SK-N-SH (cell line): Measurements from ENCODE around the gene PLK1. TPM values are rescaled to one million over a fixed set of nuclear protein-coding genes. Genes with fewer than 3 reads are reported as not detected.

ENCODE experiments used
- CTCF ChIA-PET: fragments of 300-600, 350-600 bp; formaldehyde crosslinking; extraction: SDS; loops from one replicate; lab custom pipeline; 2021; lab: Yijun Ruan, JAX
- POLR2A ChIA-PET: fragments of 350-600 bp; sonication (Branson Sonifier 250); formaldehyde crosslinking; extraction: SDS; loops from one replicate; lab custom pipeline; 2020; ENCODE audit warnings: antibody characterized with exemption, inconsistent platforms; lab: Yijun Ruan, JAX
- DNase-seq: peaks from one replicate; pipeline ENCODE4 v3.0.0; 2012
- H2AFZ ChIP-seq: fragments of 200-600 bp; sonication (generic); 2 replicates; pipeline ENCODE4 v1.8.1; 2016; ENCODE audit warnings: antibody characterized with exemption, mild to moderate bottlenecking, low read depth
- H3F3A ChIP-seq: fragments of 200-600 bp; sonication (generic); replicated peaks from 2 replicates; pipeline ENCODE3; 2016; ENCODE audit warnings: antibody characterized with exemption, mild to moderate bottlenecking; ENCODE audit not compliant: insufficient read depth
- H3K27ac ChIP-seq, 2 experiments: fragments of 200-500 bp in 1 of 2; fragments of 200-600 bp in 1 of 2; sonication (Bioruptor generic) in 1 of 2; sonication (generic), shearing (Covaris generic) in 1 of 2; 2 replicates each; pipeline versions ENCODE4 v1.5.1 to v1.6.1; 2014 to 2016; ENCODE audit warnings: low read depth in 2 of 2, inconsistent platforms in 1 of 2, low read length in 1 of 2, mild to moderate bottlenecking in 1 of 2, mixed read lengths in 1 of 2
- H3K27me3 ChIP-seq: fragments of 200-600 bp; sonication (generic), shearing (Covaris generic); 2 replicates; pipeline ENCODE4 v1.6.1; 2016; ENCODE audit warnings: mixed run types; ENCODE audit not compliant: insufficient read depth
- H3K36me3 ChIP-seq, 2 experiments: fragments of 200-500 bp in 1 of 2; fragments of 200-600 bp in 1 of 2; sonication (Bioruptor generic) in 1 of 2; sonication (generic) in 1 of 2; replicated peaks in 1 of 2; 2 replicates each; pipeline versions ENCODE3 to v1.5.1; 2014 to 2016; ENCODE audit warnings: low read length in 1 of 2, mild to moderate bottlenecking in 1 of 2; ENCODE audit not compliant: insufficient read depth in 2 of 2, control insufficient read depth in 1 of 2
- H3K4me1 ChIP-seq, 2 experiments: fragments of 200-500 bp in 1 of 2; fragments of 200-600 bp in 1 of 2; sonication (Bioruptor generic) in 1 of 2; sonication (generic), shearing (Covaris generic) in 1 of 2; 2 replicates each; pipeline versions ENCODE4 v1.5.1 to v1.6.1; 2014 to 2016; ENCODE audit warnings: low read depth in 1 of 2, low read length in 1 of 2, mixed run types in 1 of 2; ENCODE audit not compliant: insufficient read depth in 2 of 2, control insufficient read depth in 1 of 2
- H3K4me2 ChIP-seq: fragments of 200-600 bp; sonication (generic), shearing (Covaris generic); 2 replicates; pipeline ENCODE4 v1.6.1; 2017; ENCODE audit warnings: mixed run types
- H3K4me3 ChIP-seq, 2 experiments: fragments of 200-500 bp in 1 of 2; fragments of 200-600 bp in 1 of 2; sonication (Bioruptor generic) in 1 of 2; sonication (generic), shearing (Covaris generic) in 1 of 2; 2 replicates each; pipeline versions ENCODE4 v1.5.1 to v1.8.1; 2014 to 2016; ENCODE audit warnings: low read depth in 2 of 2, inconsistent platforms in 1 of 2, low read length in 1 of 2, mild to moderate bottlenecking in 1 of 2, mixed read lengths in 1 of 2, moderate library complexity in 1 of 2
- H3K79me2 ChIP-seq: fragments of 200-600 bp; sonication (generic); 2 replicates; pipeline ENCODE4 v1.8.1; 2017; ENCODE audit warnings: mild to moderate bottlenecking; ENCODE audit not compliant: insufficient read depth
- H3K9ac ChIP-seq: fragments of 200-600 bp; sonication (generic); 2 replicates; pipeline ENCODE4 v1.6.1; 2017; ENCODE audit warnings: mixed run types
- H3K9me2 ChIP-seq: fragments of 200-600 bp; sonication (generic); 2 replicates; pipeline ENCODE4 v1.6.1; 2017; ENCODE audit warnings: mixed run types
- H3K9me3 ChIP-seq: fragments of 200-600 bp; sonication (generic); 2 replicates; pipeline ENCODE4 v1.6.1; 2017; ENCODE audit warnings: mixed run types, mild to moderate bottlenecking, moderate library complexity
- H4K20me1 ChIP-seq: fragments of 200-600 bp; sonication (generic); 2 replicates; pipeline ENCODE4 v1.6.1; 2017; ENCODE audit warnings: mild to moderate bottlenecking, mixed run types; ENCODE audit not compliant: insufficient read depth
- EP300 ChIP-seq, 2 experiments: IDR thresholded peaks; 2 replicates each; pipeline versions ENCODE4 v1.4.0 to v1.6.1; 2012; ENCODE audit warnings: borderline replicate concordance in 1 of 2, low read depth in 1 of 2, low read length in 1 of 2
- EZH2phosphoT487 ChIP-seq: fragments of 200-600 bp; sonication (generic); IDR thresholded peaks from 2 replicates; pipeline ENCODE4 v1.6.1; 2017; ENCODE audit warnings: low read depth, mixed run types, mild to moderate bottlenecking, antibody characterized with exemption, moderate library complexity, borderline replicate concordance
- FOSL2 ChIP-seq: IDR thresholded peaks from 2 replicates; pipeline ENCODE4 v1.4.0; 2012; ENCODE audit warnings: low read depth, mild to moderate bottlenecking, moderate library complexity, borderline replicate concordance
- GABPA ChIP-seq: IDR thresholded peaks from 2 replicates; pipeline ENCODE4 v1.4.0; 2012; ENCODE audit warnings: low read depth, mild to moderate bottlenecking
- GATA2 ChIP-seq: sonication (generic); formaldehyde crosslinking; IDR thresholded peaks from 2 replicates; pipeline ENCODE4 v1.5.0; 2020; ENCODE audit warnings: mild to moderate bottlenecking, missing genetic modification reagents
- IRF3 ChIP-seq: fragments of 150-350 bp; IDR thresholded peaks from 2 replicates; pipeline ENCODE4 v1.6.1; 2016; ENCODE audit warnings: mild to moderate bottlenecking, low read depth, low read length
- MAX ChIP-seq: IDR thresholded peaks from 2 replicates; pipeline ENCODE4 v1.4.0; 2012; ENCODE audit warnings: low read depth
- MEF2A ChIP-seq: IDR thresholded peaks from 2 replicates; pipeline ENCODE4 v1.4.0; 2012; ENCODE audit warnings: low read depth, borderline replicate concordance
- MXI1 ChIP-seq: IDR thresholded peaks from 2 replicates; pipeline ENCODE4 v1.6.1; 2012; ENCODE audit warnings: mild to moderate bottlenecking, low read depth, low read length, improper control_type of control experiment
- NFIC ChIP-seq: IDR thresholded peaks from 2 replicates; pipeline ENCODE4 v1.4.0; 2012; ENCODE audit warnings: borderline replicate concordance
- NRF1 ChIP-seq: IDR thresholded peaks from 2 replicates; pipeline ENCODE4 v1.6.1; 2012; ENCODE audit warnings: low read depth, mild to moderate bottlenecking, low read length
- PBX3 ChIP-seq: IDR thresholded peaks from 2 replicates; pipeline ENCODE4; 2012
- POLR2AphosphoS5 ChIP-seq: IDR thresholded peaks from 2 replicates; pipeline ENCODE4 v1.6.1; 2012; ENCODE audit warnings: low read depth, low read length
- RAD21 ChIP-seq: IDR thresholded peaks from 2 replicates; pipeline ENCODE4 v1.6.1; 2012; ENCODE audit warnings: mild to moderate bottlenecking, low read length
- RFX5 ChIP-seq: IDR thresholded peaks from 2 replicates; pipeline ENCODE4 v1.6.1; 2012; ENCODE audit warnings: mild to moderate bottlenecking, improper control_type of control experiment, low read length
- RXRA ChIP-seq: IDR thresholded peaks from 2 replicates; pipeline ENCODE4 v1.4.0; 2012; ENCODE audit warnings: low read depth, mild to moderate bottlenecking, borderline replicate concordance
- SIN3A ChIP-seq: IDR thresholded peaks from 2 replicates; pipeline ENCODE4 v1.6.1; 2012; ENCODE audit warnings: low read depth, mild to moderate bottlenecking, low read length, moderate library complexity, borderline replicate concordance
- SMC3 ChIP-seq: IDR thresholded peaks from 2 replicates; pipeline ENCODE4 v1.6.1; 2012; ENCODE audit warnings: low read depth, low read length, improper control_type of control experiment
- TCF12 ChIP-seq: IDR thresholded peaks from 2 replicates; pipeline ENCODE4 v1.4.0; 2012
- USF2 ChIP-seq: fragments of 150-350 bp; IDR thresholded peaks from 2 replicates; pipeline ENCODE4 v1.6.1; 2017; ENCODE audit warnings: antibody characterized with exemption, low read length, low read depth, borderline replicate concordance
- YY1 ChIP-seq: IDR thresholded peaks from 2 replicates; pipeline ENCODE4 v1.4.0; 2012; ENCODE audit warnings: low read depth, mild to moderate bottlenecking
- WGBS: methylation state at CpG from one replicate; pipeline ENCODE4 v1.1.6; 2017; ENCODE audit warnings: low lambda C conversion rate; 5-methylcytosine and 5-hydroxymethylcytosine counted together
- polyA plus RNA-seq, 3 experiments: library from polyadenylated mRNA; depleted of rRNA; stranded (reverse); fragments of >200 nt; gene quantifications; 2 replicates each; pipeline ENCODE4 v1.2.3, GENCODE V29; 2012
- TF ChIP-seq, protein P1 (sequence below): IDR thresholded peaks from 2 replicates; pipeline ENCODE4 v1.4.0; 2012; ENCODE audit warnings: low read depth, borderline replicate concordance

PLK1 gene
- polyA plus RNA-seq, 1 of the 3 experiments (the other 2 are of a cell fraction) = 68.7 TPM

DNA sequence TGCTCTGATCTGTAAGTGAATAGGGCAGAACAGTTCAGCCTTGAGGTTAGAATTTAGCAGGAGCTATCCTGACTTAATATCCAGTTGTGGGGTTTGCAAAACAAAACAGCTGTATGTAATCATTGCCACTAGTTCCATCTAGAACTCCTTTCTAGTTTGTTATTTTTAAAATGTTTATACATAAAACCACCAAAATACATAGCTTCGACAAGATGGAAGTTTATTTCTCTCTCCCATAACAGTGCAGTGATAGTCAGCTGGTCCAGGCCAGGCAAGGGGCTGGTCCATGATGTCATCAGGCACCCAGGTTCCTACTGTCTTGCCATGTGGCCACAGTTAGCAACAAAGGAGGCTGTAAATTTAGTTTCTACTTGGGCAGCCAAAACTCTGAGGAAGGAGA, 10.5 kb upstream of the PLK1 start:
- Histone ChIP-seq H3K27me3 (no peaks in the 10 kb centered on the region), H3K27ac (no peak overlapping the region), H3K9me2 (no peaks in the 10 kb centered on the region), H4K20me1 (peaks cover 3% of the 10 kb centered on the region), H3K4me2 (no peak overlapping the region), H3K79me2 (peaks cover 3% of the 10 kb centered on the region; the same call in 1 of the 2 replicates), H3F3A (peaks cover 16% of the 10 kb centered on the region), H3K4me1 (peaks cover 0 to 12% of the 10 kb centered on the region in 2 experiments; a peak in 1 of 4 replicates), H2AFZ (no peak overlapping the region), H3K4me3 (no peak overlapping the region), H3K9me3 (no peaks in the 10 kb centered on the region), H3K9ac (no peak overlapping the region), H3K36me3 (peaks cover 57 to 85% of the 10 kb centered on the region in 2 experiments)
- CTCF ChIA-PET = interaction anchor here (1.5 to 3.1 kb wide), 2 partner anchors 10 to 72 kb away, joined by 5 to 19 read pairs; partner anchors contain the start of genes NDUFAB1 and PLK1
- WGBS = 89% methylated on average over 1 of the region's 1 CpG
- POLR2A ChIA-PET = no interaction called here
- no peak for DNase-seq
- TF ChIP-seq MXI1 (no peak), EP300 (IDR thresholded peaks at IDR 0.05; ENCODE audit: borderline replicate concordance in 1 of 2, low read depth in 1 of 2, low read length in 1 of 2) (no peak), POLR2AphosphoS5 (no peak), NFIC (no peak), NRF1 (no peak), MEF2A (no peak)

DNA sequence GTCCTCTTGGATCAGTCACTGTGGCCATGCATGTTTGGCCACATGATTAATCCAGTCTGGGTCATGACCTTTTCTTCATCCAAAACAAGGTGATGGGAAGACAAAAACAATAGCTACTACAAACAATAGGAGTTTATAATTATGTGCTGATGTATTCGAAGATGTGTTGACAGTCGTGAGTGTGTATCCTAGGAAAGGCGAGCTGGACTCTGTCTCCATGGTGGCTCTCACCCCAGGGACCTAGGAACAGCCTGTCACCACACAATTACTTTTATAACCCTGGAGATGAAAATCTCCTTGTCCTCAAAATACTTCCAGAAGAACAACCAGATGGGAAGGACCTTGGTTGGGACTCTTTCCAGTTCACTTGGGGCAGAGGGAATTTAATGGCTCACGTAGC, 9.8 kb upstream of the PLK1 start:
- peaks cover 3% of the 10 kb centered on the region for H4K20me1 ChIP-seq
- no peaks in the 10 kb centered on the region for H3K27me3 ChIP-seq
- WGBS = 88% methylated on average over 4 of the region's 4 CpGs
- peaks cover 0 to 12% of the 10 kb centered on the region in 2 experiments; a peak in 1 of 4 replicates for H3K4me1 ChIP-seq
- H3K9me2 ChIP-seq = no peaks in the 10 kb centered on the region
- H3K27ac ChIP-seq = no peak overlapping the region
- peaks cover 16% of the 10 kb centered on the region for H3F3A ChIP-seq
- no peak for DNase-seq
- no peak overlapping the region for H2AFZ ChIP-seq
- peaks cover 54 to 83% of the 10 kb centered on the region in 2 experiments for H3K36me3 ChIP-seq
- H3K9me3 ChIP-seq = no peaks in the 10 kb centered on the region
- ChIA-PET POLR2A (no interaction called here), CTCF (interaction anchor here (1.5 to 3.1 kb wide), 2 partner anchors 10 to 72 kb away, joined by 5 to 19 read pairs; partner anchors contain the start of genes NDUFAB1 and PLK1)
- H3K79me2 ChIP-seq = peaks cover 3% of the 10 kb centered on the region; the same call in 1 of the 2 replicates
- H3K9ac ChIP-seq = no peak overlapping the region
- H3K4me2 ChIP-seq = no peak overlapping the region
- no peak overlapping the region for H3K4me3 ChIP-seq
- TF ChIP-seq IRF3 (no peak), SMC3 (no peak), RAD21 (no peak), NRF1 (no peak), MAX (no peak), MXI1 (no peak), TCF12 (no peak), FOSL2 (no peak), RFX5 (no peak), EZH2phosphoT487 (no peak), GABPA (no peak), USF2 (no peak), YY1 (no peak), GATA2 (CRISPR knock-in tag) (no peak), RXRA (no peak), MEF2A (no peak), PBX3 (no peak), SIN3A (no peak)
- TF ChIP-seq, protein P1, sequence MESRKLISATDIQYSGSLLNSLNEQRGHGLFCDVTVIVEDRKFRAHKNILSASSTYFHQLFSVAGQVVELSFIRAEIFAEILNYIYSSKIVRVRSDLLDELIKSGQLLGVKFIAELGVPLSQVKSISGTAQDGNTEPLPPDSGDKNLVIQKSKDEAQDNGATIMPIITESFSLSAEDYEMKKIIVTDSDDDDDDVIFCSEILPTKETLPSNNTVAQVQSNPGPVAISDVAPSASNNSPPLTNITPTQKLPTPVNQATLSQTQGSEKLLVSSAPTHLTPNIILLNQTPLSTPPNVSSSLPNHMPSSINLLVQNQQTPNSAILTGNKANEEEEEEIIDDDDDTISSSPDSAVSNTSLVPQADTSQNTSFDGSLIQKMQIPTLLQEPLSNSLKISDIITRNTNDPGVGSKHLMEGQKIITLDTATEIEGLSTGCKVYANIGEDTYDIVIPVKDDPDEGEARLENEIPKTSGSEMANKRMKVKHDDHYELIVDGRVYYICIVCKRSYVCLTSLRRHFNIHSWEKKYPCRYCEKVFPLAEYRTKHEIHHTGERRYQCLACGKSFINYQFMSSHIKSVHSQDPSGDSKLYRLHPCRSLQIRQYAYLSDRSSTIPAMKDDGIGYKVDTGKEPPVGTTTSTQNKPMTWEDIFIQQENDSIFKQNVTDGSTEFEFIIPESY = no peak
